Measurements from ENCODE around the gene SSBP2. TPM values are rescaled to one million over a fixed set of nuclear protein-coding genes. Genes with fewer than 3 reads are reported as not detected.

SSBP2 gene
- total RNA-seq, 1 donor = 34.3 TPM

DNA sequence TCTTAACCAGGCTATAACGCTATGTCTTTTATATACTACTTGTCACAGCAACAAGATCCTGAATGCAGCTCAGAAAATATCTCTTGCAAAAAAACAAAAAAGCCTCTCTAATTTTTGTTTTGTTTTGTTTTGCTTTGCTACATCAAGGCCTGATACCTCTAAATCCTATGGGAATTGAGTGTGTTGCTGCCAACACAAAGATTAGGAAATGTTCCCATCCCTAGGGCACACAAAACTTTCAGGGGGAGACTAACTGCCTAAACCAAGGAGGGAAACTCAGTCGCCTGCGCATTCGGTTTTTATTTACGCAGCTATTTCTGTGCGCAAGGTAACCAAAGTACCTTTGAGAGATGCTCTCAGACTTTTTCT is 1.7 kb downstream of the SSBP2 start:
- peak; percentile 52 for DNase-seq (ENCODE audit: low read depth)
- TF ChIP-seq, protein P1, sequence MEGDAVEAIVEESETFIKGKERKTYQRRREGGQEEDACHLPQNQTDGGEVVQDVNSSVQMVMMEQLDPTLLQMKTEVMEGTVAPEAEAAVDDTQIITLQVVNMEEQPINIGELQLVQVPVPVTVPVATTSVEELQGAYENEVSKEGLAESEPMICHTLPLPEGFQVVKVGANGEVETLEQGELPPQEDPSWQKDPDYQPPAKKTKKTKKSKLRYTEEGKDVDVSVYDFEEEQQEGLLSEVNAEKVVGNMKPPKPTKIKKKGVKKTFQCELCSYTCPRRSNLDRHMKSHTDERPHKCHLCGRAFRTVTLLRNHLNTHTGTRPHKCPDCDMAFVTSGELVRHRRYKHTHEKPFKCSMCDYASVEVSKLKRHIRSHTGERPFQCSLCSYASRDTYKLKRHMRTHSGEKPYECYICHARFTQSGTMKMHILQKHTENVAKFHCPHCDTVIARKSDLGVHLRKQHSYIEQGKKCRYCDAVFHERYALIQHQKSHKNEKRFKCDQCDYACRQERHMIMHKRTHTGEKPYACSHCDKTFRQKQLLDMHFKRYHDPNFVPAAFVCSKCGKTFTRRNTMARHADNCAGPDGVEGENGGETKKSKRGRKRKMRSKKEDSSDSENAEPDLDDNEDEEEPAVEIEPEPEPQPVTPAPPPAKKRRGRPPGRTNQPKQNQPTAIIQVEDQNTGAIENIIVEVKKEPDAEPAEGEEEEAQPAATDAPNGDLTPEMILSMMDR (IDR thresholded peaks at IDR 0.05; ENCODE audit: insufficient read depth, low read length) = no peak
- H3K4me3 ChIP-seq (ENCODE audit: low read depth, low read length) = peak overlapping the region; percentile 82

DNA sequence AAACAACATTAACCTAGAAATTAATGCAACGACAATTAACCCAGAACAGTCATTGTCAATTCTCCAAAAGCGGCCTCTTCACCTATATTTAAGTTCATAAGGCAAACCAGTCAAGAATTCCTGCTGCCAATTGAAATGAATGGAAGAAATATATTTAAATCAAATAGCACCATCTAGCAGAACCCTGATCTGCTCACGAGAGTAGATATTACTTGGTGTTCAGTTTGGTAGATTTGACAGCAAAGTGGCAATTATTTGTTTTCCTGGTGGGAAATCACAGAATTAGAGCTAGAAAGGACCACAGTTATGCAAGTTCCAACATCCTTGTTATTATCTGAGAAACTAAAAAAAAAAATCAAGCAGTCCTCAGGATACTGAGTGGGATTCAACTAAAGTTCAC is 2.3 kb downstream of the SSBP2 start:
- TF ChIP-seq, protein P1 (IDR thresholded peaks at IDR 0.05; ENCODE audit: insufficient read depth, low read length) = no peak
- no peak overlapping the region for H3K4me3 ChIP-seq (ENCODE audit: low read depth, low read length)
- DNase-seq (ENCODE audit: low read depth) = no peak

GRCh38 chr5:81747030-81747429 is 3.9 kb downstream of the SSBP2 start:
- DNase-seq (ENCODE audit: low read depth) = no peak
- H3K4me3 ChIP-seq (ENCODE audit: low read depth, low read length) = no peak overlapping the region
- TF ChIP-seq, protein P1 (IDR thresholded peaks at IDR 0.05; ENCODE audit: insufficient read depth, low read length) = no peak

GRCh38 chr5:81740758-81741157 is 10.1 kb downstream of the SSBP2 start:
- H3K4me3 ChIP-seq (ENCODE audit: low read depth, low read length) = no peak overlapping the region
- TF ChIP-seq, protein P1 (IDR thresholded peaks at IDR 0.05; ENCODE audit: insufficient read depth, low read length) = no peak
- DNase-seq (ENCODE audit: low read depth) = no peak

DNA sequence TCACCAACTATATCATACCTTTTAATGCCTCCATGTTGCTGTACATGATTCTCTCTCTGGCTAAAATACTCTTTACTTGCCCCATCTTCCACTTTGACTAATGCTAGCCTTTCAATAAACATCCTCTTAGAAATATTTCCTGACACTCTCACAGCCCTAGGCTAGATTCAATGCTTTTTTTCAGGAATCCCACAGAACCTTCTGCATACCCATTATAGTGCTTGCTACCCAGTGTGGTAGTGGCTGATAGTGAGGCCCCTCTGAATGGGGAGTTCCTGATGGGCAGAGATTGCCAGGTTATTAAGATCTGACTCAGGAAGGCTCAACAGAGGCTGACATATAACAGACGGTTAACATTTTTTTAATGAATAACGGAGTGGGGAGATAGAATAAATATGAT is 11.6 kb downstream of the SSBP2 start:
- no peak for DNase-seq (ENCODE audit: low read depth)
- H3K4me3 ChIP-seq (ENCODE audit: low read depth, low read length) = no peak overlapping the region
- TF ChIP-seq, protein P1 (IDR thresholded peaks at IDR 0.05; ENCODE audit: insufficient read depth, low read length) = no peak

DNA sequence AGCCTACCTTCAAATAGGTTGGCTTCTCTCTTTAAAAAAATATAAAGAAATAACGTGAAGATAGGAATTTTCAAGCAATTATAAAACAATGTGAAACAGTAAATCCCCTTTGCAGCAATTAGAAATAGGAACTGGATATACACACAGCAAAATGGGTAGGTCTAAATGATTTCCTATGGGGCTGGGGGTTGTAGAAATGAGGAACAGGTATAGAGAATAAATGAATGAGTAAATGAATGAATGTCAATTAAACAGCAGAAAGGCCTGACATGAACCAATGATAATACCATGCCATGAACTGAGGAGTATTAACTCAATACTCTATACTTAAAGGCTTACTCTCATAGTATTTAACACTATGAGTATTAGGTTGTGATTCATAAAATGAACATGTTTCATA is 21.6 kb downstream of the SSBP2 start:
- no peak for DNase-seq (ENCODE audit: low read depth)
- H3K4me3 ChIP-seq (ENCODE audit: low read depth, low read length) = no peak overlapping the region
- TF ChIP-seq, protein P1 (IDR thresholded peaks at IDR 0.05; ENCODE audit: insufficient read depth, low read length) = no peak

DNA sequence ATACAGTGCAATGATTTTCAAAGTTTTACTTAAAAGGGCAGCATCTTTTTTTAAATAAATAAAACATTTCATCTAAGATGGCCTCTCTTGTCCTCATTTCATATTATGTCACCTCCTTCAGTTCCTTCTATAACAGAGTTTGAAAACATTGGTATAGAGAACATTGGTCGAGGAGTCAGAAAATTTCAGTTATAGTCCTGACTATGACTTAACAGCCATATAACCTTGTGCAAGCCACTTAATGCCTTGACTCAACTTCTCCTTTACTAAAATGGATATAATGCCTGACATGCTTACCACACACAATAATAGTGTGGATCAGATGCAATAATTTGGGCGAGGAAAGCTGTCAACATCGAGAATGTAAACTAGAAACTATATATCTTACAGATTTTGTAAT is 22.6 kb downstream of the SSBP2 start:
- DNase-seq (ENCODE audit: low read depth) = no peak
- TF ChIP-seq, protein P1 (IDR thresholded peaks at IDR 0.05; ENCODE audit: insufficient read depth, low read length) = no peak
- no peak overlapping the region for H3K4me3 ChIP-seq (ENCODE audit: low read depth, low read length)
